ENCODE measurements around the gene TOGARAM1. TPM values are rescaled to one million over a fixed set of nuclear protein-coding genes. Genes with fewer than 3 reads are reported as not detected.

The TOGARAM1 gene
- total RNA-seq, 2 experiments from 2014 or later, result 13.2 to 17.8 TPM

- Histone ChIP-seq H3K9me3 (ENCODE audit: control insufficient read depth in 1 of 2, insufficient read depth in 1 of 2, low read length in 2 of 2) (no peaks in the 10 kb centered on the region), H3K4me3 (ENCODE audit: low read length) (no peak overlapping the region), H3K27me3 (ENCODE audit: control insufficient read depth in 1 of 2, insufficient read depth in 2 of 2, low read length in 2 of 2) (no peaks in the 10 kb centered on the region), H3K27ac (ENCODE audit: low read depth in 1 of 2, low read length in 2 of 2) (no peak overlapping the region), H3K36me3 (ENCODE audit: insufficient read depth, low read length) (no peaks in the 10 kb centered on the region), H3K4me1 (ENCODE audit: insufficient read depth, low read length) (no peaks in the 10 kb centered on the region)
- no peak for ATAC-seq (ENCODE audit: poor library complexity)
- intact Hi-C loops (cut with DNase I, micrococcal nuclease), result no loop called here
- no peak overlapping the region for H3K4me3 Mint-ChIP-seq
- ChIA-PET CTCF (no interaction called here), POLR2A (no interaction called here)
- no peak for TF ChIP-seq CTCF (IDR thresholded peaks at IDR 0.05)
- DNase-seq, result no peak
- peaks cover 35% of the 10 kb centered on the region for H3K36me3 Mint-ChIP-seq (ENCODE audit: low read depth)
- H3K9me3 Mint-ChIP-seq, result no peaks in the 10 kb centered on the region
- H3K27ac Mint-ChIP-seq, result no peak overlapping the region
- no peaks in the 10 kb centered on the region for H3K4me1 Mint-ChIP-seq (ENCODE audit: low read depth)
- no peaks in the 10 kb centered on the region for H3K27me3 Mint-ChIP-seq
These were observed 98.6 kb downstream of the TOGARAM1 start for GRCh38 chr14:45060551-45060950.

DNA sequence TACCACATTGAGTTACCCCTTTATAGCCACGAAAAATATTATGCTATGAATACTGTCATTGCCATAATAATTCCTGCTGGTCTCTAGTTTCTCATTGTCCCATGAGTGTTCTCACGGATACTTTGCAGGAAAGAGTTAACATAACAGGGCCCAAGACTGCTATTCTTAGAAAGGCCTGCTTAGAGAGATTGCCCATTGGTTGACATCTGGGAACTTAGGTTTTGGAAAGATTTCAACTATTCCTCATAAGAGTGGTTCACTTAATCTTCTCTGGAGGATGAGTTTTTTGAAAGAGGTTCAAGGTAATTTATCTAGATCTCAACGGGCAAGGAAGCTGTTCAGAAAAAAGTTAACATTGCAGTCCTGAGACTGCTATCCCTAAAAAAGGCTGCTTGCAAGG, 103.5 kb downstream of the TOGARAM1 start:
- Histone ChIP-seq H3K27ac (ENCODE audit: low read depth in 1 of 2, low read length in 2 of 2) (no peak overlapping the region), H3K4me1 (ENCODE audit: insufficient read depth, low read length) (no peaks in the 10 kb centered on the region), H3K9me3 (ENCODE audit: control insufficient read depth in 1 of 2, insufficient read depth in 1 of 2, low read length in 2 of 2) (no peaks in the 10 kb centered on the region), H3K27me3 (ENCODE audit: control insufficient read depth in 1 of 2, insufficient read depth in 2 of 2, low read length in 2 of 2) (no peaks in the 10 kb centered on the region), H3K36me3 (ENCODE audit: insufficient read depth, low read length) (no peaks in the 10 kb centered on the region), H3K4me3 (ENCODE audit: low read length) (no peak overlapping the region)
- DNase-seq (no peak), ATAC-seq (ENCODE audit: poor library complexity) (no peak)
- TF ChIP-seq CTCF (IDR thresholded peaks at IDR 0.05), result no peak
- CTCF ChIA-PET, result interaction anchor here (0.6 kb wide), 1 partner anchor 21 kb away, joined by 3 read pairs; no protein-coding TSS in a partner anchor
- POLR2A ChIA-PET, result interaction anchor here (1.4 kb wide), 1 partner anchor 104 kb away, joined by 3 read pairs; the partner anchor contains the start of genes KLHL28 and TOGARAM1
- Mint-ChIP-seq H3K4me1 (ENCODE audit: low read depth) (no peaks in the 10 kb centered on the region), H3K36me3 (ENCODE audit: low read depth) (peaks cover 4% of the 10 kb centered on the region), H3K9me3 (no peaks in the 10 kb centered on the region), H3K27me3 (no peaks in the 10 kb centered on the region), H3K4me3 (no peak overlapping the region), H3K27ac (no peak overlapping the region)
- intact Hi-C loops (cut with DNase I, micrococcal nuclease), result no loop called here

DNA sequence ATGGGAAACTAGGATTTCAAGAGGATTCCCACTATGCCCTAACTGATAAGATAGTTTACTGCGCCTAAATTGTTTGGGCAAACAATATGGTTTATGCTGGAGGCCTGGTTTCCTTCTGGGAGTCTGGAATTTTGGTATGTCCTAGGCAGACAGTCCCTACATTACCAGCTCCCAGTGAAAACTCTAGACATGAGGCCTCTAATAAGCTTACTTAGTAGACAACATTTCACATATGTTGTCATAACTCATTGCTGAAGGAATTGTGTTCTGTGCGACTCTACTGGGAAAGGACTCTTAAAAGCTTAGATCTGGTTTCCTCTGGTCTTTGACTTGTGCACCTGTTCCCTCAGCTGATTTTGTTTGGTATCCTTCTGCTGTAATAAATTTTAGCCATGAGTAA, 104.0 kb downstream of the TOGARAM1 start:
- no peak overlapping the region for H3K27ac Mint-ChIP-seq
- H3K9me3 Mint-ChIP-seq, result no peaks in the 10 kb centered on the region
- ATAC-seq (ENCODE audit: poor library complexity) (no peak), DNase-seq (no peak)
- CTCF ChIA-PET, result interaction anchor here (0.6 kb wide), 1 partner anchor 20 kb away, joined by 3 read pairs; no protein-coding TSS in a partner anchor
- no peak overlapping the region for H3K4me3 ChIP-seq (ENCODE audit: low read length)
- no peak overlapping the region for H3K4me3 Mint-ChIP-seq
- H3K36me3 Mint-ChIP-seq (ENCODE audit: low read depth), result peaks cover 4% of the 10 kb centered on the region
- H3K27ac ChIP-seq (ENCODE audit: low read depth in 1 of 2, low read length in 2 of 2), result no peak overlapping the region
- no peaks in the 10 kb centered on the region for H3K9me3 ChIP-seq (ENCODE audit: control insufficient read depth in 1 of 2, insufficient read depth in 1 of 2, low read length in 2 of 2)
- H3K27me3 ChIP-seq (ENCODE audit: control insufficient read depth in 1 of 2, insufficient read depth in 2 of 2, low read length in 2 of 2), result no peaks in the 10 kb centered on the region
- POLR2A ChIA-PET, result no interaction called here
- TF ChIP-seq CTCF (IDR thresholded peaks at IDR 0.05), result no peak
- no peaks in the 10 kb centered on the region for H3K36me3 ChIP-seq (ENCODE audit: insufficient read depth, low read length)
- H3K4me1 ChIP-seq (ENCODE audit: insufficient read depth, low read length), result no peaks in the 10 kb centered on the region
- H3K27me3 Mint-ChIP-seq, result no peaks in the 10 kb centered on the region
- intact Hi-C loops (cut with DNase I, micrococcal nuclease), result no loop called here
- no peaks in the 10 kb centered on the region for H3K4me1 Mint-ChIP-seq (ENCODE audit: low read depth)
